DMS79 (cell line): ENCODE measurements around the gene TAOK3.
"Not testable (repeated sequence)": the region's sequence is repeated elsewhere in the genome, so short reads cannot be mapped to it uniquely, and the experiment has no call there.

Experiments
- DNase-seq: peaks from one replicate; lab custom pipeline; 2025; lab: John Stamatoyannopoulos, UW

Gene TAOK3

DNA sequence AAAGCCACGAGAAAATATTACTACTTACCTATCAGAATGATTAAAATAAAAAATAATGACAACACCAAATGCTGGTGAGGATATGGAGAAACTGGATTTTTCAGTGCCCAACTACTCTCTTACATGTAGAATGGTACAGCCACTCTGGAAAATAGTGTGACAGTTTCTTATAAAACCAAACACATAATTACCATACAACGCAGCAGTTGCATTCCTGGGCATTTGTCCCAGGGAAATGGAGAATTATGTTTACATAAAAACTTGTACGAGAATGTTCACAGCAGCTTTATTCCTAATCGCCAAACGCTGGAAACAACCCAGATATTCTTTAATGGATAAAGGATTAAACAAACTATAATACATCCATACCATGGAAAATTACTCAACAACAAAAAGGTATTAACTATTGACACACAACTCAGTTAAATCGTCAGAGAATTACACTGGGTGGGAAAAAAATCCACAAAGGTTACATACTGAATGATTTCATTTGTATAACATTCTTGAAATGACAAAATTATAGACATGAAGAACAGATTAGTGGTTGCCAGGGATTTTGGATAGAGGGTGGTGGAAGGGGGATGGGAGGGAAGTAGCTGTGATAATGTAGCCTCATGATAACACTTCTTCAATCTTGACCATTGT is 35.4 kb downstream of the TAOK3 start:
- DNase-seq: no peak

DNA sequence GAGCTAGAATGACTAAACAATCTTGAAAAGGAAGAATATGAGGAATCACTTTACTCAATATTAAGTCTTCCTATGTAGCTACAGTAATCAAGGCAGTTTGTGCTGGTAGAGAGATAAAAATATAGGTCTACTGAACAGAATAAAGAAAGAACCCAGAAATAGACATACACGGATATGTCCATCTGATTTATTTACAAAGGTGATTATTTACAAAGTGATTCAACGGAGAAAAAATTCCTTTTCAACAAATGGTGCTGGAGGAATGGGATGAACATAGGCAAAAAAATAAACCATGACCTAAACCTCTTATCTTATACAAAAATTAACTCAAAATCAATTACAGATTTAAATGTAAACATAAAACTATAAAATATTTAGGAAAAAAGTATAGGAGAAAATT is 36.6 kb downstream of the TAOK3 start:
- DNase-seq: no peak

DNA sequence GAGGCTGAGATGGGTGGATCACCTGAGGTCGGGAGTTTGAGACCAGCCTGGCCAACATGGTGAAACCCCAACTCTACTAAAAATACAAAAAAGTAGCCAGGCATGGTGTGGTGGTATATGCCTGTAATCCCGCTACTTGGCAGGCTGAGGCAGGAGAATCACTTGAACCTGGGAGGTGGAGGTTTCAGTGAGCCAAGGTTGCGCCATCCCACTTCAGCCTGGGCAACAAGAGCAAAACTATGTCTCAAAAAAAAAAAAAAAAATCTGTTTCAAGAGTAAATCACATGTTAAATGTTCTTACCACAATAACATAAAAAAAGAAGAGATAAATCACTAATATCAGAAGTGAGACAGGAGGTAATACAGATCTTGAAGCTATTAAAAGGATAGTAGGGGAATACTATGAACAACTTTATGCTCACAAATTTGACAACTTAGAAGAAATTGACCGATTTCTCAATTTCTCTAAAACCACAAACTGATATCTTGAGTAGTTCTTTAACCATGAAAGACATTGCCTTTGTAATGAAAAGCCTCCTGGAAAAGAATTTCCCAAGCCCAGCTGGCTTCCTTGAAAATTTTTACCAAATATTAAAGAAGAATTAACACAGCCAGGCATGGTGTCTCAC is 37.7 kb downstream of the TAOK3 start:
- DNase-seq: no peak

DNA sequence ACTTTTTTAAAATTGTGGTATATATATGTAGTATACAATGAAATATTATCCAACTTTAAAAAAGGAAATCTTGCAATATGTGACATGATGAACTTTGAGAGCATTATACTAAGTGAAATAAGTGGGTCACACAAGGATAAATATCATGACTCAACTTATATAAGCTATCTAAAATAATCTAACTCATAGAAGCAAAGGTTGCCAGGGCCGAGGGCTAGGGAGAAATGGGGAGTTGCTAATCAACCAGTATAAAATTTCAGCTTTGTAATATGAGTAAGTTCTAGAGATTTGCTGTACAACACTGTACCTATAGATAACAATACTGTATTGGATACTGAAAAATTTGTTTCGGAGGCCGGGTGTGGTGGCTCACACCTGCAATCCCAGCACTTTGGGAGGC is 38.5 kb downstream of the TAOK3 start:
- DNase-seq: no peak

DNA sequence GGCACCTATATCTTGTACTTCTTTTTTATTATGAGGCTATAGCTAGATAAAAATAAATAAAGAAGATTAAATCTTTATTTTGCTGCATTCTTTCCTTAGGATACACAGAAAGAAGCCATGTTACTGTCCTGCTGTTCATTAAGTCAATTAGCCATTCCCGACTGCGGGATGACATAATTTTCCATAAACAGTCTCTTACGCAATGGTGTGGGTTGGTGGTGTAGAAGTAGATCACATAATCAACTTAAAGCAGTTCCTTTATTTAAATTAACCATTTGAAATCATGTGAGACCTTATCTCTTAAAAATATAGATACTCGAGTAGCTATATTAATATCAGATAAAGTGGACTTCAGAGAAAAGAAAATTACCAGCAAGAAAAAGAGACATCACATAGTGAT is 40.2 kb downstream of the TAOK3 start:
- no peak for DNase-seq

DNA sequence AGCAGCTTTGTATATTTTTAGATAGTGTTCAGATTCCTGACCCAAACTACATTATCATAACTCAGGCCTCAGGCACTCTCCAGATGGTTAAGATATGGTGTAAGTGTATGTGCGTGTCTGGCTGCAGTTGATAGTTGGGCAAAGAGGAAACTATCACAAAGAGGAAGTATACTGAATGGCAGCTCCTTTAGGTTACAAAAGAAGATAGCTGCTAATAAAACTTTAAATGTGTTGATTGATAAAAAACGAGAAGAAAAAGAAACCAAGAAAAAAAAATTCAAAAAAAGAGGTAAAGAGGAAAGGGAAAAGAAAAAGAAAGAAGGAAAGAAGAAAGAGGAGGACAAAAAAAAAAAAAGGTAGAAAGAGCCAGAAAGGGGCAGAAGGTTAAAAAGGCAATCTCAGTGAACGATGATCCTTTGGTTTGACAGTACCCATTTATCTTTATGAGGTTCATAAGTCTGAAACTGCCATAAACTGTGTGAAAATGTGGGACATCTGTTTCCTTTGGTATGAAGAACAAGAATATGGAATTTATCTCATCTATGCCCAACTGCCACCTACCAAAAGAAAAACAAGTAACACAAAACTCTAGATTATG is 42.2 kb downstream of the TAOK3 start:
- no peak for DNase-seq

DNA sequence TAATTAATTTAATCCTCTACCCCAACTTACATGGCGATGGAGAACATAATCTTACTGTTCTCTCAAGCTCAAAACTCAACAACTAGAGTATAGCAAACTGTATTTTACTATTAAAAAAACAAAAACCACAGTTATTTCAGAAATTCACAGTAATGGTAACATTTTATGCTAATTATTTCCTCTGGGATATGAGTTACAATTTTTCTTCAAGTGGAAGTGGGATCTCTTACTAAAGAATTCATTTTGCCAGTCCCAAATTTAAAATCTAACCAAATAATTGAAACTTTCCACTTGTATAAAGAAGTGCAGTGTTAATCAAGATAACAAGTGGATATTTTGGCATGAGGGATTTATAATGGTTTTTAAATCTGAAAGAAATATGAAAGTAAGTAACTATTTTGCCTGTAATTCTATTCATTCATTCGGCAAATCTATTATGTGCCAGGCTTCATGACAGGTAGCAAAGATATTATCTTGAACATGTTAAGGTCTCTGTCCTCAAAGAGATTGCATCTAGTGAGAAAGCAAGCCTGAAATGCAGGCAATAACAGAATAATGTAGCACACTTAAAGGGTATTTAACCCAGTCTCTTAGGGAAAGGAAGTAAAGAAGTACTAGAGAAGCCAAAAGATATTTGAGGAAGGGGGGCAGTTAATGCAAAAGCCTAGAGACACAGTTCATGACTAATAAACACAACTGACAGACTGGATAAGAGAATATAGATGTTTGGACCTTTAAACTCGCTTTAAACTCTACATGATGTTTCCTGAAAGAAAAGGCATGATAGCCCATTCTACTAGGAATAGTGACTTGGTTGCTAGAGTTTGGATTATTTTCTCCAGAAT is 44.0 kb downstream of the TAOK3 start:
- DNase-seq: no peak

DNA sequence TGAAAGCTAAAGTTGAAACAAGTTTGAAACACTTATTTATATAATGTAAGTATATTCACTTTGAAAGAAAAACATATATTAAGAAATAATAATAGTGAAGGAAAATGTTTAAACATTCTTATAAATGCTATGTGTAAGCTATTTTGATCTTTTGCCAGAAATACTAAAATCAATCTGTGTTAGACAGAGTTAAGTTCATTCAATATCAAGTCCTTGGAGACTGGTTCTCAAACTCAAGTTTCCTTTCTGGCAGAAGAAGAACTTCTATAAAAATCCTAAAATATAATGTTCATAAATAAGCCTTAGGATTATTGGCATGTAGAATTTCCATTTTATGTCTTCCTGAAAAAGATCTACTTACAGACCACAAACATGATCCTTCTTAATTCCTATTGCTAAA is 45.3 kb downstream of the TAOK3 start:
- no peak for DNase-seq

DNA sequence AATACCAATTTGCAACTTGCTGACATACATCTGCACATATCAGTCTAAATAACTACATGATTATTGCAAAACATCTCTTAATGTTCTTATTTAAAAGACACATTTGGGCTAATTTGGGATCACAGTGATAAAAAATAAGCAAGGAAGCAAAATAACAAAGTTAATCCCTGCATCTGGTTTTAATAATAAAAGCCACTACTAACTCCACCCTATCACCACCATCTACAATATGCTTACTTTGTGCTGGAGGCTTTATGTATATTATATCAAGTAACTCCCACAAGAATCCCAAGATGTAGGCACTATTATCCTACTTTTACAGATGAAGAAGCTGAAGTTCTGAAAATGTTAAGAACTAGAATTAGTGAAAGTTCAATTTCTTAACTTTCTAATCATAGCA is 45.7 kb downstream of the TAOK3 start:
- no peak for DNase-seq

DNA sequence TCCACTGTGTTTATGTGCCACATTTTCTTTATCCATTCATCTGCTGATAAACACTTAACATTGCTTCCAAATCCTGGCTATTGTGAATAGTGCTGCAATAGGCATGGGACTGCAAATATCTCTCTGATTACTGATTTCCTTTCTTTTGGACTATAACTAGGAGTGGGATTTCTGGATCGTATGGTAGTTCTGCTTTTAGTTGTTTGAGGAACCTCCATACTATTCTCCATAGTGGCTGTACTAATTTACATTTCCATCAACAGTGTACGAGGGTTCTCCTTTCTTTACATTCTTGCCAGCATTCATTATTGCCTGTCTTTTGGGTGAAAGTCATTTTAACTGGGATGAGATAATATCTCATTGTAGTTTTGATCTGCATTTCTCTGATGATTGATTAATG is 47.6 kb downstream of the TAOK3 start:
- DNase-seq: no peak

DNA sequence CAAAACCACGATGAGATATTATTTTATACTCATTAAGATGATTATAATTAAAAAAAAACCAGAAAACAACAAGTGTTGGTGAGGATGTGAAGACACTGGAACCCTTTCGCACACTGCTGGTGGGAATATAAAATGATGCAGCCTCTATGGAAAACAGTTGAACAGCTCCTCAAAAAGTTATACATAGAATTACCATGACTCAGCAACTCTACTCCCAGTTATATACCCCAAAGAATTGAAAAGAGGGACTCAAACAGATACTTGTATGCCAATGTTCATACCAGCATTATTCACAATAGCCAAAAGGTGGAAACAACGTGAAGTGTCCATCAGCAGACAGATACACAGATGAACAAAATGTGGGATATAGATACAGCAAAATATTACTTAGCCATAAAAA is 53.1 kb downstream of the TAOK3 start:
- DNase-seq: no peak

DNA sequence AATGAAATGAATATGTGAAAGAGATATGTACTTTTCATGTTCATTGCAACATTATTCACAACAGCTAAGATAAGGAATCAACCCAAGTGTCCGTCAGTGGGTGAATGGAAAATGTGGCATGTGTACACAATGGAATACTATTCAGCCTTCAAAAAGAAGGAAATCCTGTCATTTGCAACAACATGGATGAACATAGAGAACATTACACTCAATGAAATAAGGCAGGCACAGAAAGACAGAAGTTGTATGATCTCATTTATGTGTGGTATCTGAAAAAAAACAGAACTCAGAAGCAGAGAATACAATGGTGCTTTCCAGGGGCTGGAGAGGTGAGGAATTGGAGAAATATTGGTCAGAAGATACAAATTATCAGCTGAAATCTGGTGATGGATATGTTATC is 54.0 kb downstream of the TAOK3 start:
- no peak for DNase-seq

DNA sequence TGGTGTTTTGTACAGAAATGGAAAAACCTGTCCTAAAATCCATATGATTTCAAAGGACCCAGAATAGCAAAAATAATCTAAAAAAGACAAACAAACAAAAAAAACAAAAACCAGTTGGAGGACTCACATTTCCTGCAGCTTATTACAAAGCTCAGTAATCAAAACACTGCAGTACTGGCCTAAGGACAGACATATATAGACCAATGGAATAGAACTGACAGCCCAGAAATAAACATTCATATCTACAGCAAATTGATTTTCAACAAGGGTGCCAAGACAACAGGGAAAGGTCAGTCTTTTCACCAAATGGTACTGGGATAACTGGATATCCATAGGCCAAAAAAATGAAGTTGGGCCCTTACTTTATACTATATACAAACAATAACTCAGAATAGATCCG is 55.0 kb downstream of the TAOK3 start:
- DNase-seq: no peak

DNA sequence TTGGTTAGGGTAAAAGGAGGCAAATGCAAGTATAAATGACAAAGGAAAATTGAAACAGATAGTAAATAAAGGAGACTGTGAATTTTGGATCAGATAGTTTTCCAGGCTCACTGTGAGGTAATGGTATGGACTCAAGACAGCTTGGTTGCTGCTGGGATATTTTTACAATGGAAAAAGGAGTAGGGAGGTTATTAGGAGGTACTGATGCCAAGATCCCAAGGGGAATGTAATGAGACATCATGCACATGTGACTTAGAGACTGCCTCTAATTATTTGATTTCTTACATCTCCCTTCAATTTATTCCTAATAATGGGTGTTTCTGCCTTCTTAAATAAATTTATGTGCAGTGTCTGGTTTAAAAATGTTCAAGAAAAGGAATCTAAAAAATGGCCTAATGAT is 56.9 kb downstream of the TAOK3 start:
- DNase-seq: no peak

DNA sequence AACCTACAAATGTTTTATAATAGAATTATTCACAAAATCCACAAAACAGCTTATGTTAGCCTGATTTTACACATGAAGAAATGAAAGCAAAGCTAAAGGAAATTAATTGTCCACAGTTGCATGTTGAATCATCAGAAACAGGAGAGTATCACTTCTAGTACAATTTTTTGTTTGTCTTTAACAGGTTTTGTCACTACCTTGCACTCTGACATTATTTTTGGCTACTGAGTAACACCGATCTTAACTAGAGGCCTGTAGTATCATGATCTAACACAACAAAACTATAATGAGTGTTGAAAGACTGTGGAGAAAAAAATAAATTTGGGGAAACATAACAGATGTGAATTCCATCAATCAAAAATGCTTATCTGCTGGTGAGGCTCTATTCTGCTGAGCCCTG is 60.1 kb downstream of the TAOK3 start:
- no peak for DNase-seq

DNA sequence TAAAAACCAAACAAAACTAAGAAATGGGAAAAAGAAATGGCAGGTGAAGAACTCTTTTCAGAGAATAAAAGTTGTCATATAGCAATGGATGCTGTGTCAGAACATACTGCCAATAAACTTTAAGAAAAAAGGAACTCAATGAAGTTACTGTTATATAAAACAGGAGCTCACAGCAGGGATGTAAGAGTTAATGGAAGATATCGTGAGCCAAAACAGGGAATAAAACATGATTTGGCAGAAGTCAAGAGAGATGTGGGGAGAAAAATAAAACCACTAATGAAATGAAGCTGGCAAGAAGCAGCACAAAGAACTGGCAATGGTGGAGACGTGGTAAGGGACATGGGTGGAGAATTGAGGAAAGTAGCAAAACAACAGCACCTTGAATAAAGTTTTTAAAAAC is 61.0 kb downstream of the TAOK3 start:
- DNase-seq: no peak

DNA sequence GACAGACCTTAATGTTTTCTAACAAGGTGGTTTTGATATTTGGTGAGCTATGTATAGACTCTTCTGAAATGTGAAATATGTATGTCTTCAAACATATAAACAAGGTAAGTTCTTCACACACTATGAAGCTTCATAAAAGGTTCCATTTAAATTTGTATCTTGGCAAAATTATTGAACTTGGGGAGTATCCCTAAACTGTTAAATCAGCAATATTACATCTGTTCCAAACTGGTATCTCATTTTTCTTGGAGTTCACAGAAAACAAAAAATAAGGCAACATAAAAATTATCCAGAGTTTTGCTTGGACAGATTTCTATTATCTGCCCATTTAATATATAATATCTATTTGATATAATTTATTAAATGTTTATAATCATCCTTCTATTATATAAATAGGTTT is 62.4 kb downstream of the TAOK3 start:
- no peak for DNase-seq

DNA sequence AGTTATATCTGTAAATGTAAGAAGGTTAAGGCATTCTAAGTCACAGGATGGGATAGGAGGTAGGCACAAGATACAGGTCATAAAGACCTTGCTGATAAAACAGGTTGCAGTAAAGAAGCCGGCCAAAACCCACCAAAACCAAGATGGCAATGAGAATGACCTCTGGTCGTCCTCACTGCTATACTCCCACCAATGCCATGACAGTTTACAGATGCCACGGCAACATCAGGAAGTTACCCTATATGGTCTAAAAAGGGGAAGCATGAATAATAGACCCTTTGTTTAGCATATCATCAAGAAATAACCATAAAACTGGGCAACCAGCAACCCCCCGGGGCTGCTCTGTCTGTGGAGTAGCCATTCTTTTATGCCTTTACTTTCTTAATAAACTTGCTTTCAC is 64.7 kb downstream of the TAOK3 start:
- DNase-seq: not testable (repeated sequence)

DNA sequence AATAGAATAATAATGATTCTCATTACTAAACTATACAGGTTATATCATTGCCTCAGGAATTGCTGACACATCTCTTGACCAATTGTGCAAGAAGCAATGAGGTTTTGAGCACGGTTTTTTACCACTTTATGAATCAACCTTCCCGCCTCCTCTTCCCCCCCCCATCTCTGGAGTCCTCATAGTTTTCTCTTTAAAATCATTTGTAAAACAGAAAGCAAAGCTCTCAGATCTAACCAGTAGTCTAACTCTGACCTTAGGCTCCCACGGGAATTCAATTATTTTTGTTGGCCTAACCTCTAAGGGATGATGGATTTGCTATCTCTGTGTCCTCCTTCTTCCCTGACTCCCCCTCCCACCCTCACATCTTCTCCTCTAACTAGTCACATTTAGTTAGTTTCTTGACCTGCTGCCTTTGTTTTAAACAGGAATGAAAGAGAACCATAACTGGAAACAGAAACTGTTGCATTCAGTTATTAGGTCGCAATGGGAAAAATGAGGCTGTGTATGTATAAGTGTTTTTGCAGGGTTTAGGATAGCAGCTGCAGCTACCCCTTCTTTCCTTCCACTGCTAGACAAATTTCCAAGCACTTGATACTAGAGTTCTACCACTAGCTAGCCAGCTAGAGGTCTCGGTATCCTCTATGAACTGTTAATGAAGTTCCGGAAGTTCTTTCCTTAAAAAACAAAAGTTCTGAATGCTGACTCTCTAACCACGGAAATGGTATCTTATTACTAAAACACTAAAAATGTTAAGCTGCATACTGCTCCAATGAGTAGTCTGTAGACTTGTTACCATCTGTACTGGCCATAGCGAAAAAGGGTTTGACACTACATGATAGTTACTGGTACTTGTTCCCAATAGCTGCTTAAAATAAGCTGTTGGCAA is 65.4 kb downstream of the TAOK3 start:
- DNase-seq: no peak

DNA sequence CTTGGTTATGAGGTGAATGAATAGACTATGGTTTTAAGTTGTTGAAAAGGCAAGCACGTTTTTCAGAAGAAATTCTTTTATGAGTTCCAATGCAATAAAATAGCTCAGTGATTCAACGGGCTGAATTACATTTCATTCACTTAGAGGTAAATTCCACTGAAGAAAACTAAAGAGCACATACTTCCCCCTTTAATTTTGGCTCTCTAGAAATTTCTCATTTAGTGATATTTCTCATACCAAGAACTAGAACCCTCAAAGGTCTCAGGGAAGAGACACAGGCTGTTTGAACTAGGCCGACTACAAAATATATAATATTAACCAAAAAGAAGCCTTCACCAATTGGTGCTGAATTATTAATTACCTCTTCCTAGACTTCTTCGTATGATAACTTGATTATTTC is 68.6 kb downstream of the TAOK3 start:
- DNase-seq: no peak

DNA sequence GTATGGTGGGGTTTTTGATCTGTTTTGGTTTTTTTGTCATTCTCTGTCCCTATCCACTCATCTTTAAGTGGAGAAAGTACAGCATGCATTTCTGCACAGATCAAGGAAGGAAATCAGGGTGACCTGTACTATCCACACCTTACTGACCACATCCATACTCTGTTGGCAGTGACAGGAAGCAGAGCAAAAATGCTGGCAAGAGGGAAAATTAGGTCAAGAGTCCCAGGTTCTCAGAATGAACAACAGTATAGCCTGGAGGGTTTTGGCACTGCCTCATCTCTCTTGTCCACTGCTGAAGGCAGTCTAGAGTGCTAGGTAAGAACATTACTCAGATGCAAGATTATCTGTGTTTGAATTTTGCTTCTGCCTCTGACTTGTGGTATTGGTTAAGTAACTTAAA is 70.7 kb downstream of the TAOK3 start:
- no peak for DNase-seq
